ENCODE results near the gene ACOXL. TPM values are rescaled to one million over a fixed set of nuclear protein-coding genes. Genes with fewer than 3 reads are reported as not detected.
A peak's percentile ranks its signal among the peaks of the same experiment; 100 is the strongest.

ACOXL gene
- total and polyA plus RNA-seq, 9 of the 15 experiments (the other 6 are each of a cell fraction or from before 2014, with no cell fraction given) = 0.31 to 0.56 TPM; not detected in 7

GRCh38 chr2:111100765-111101162, 368.4 kb downstream of the ACOXL start (continued):
- TF ChIP-seq FOSL1 (tag; conservative IDR thresholded peaks at IDR 0.05) (peak; percentile 81), MECOM (CRISPR knock-in tag; IDR thresholded peaks at IDR 0.05) (peak; percentile 53; the same call in 1 of the 2 replicates), TEAD2 (tag; IDR thresholded peaks at IDR 0.05) (no peak), IRF1 (CRISPR knock-in tag; IDR thresholded peaks at IDR 0.05; ENCODE audit: borderline replicate concordance) (no peak), ILF3 (IDR thresholded peaks at IDR 0.05; ENCODE audit: borderline replicate concordance) (no peak), MBD1 (CRISPR knock-in tag; IDR thresholded peaks at IDR 0.05) (no peak), ZNF280A (IDR thresholded peaks at IDR 0.05; ENCODE audit: low read depth, partially characterized antibody) (no peak), C11orf30 (IDR thresholded peaks at IDR 0.05; ENCODE audit: low read depth) (peak; percentile 33; the same call in 1 of the 2 replicates), CBFA2T2 (conservative IDR thresholded peaks at IDR 0.05) (no peak), ZNF239 (CRISPR knock-in tag; IDR thresholded peaks at IDR 0.05) (no peak), ARID1B (IDR thresholded peaks at IDR 0.05) (0 out of 2 replicates have a peak, but pooled peaks have one; percentile 17), ZNF316 (IDR thresholded peaks at IDR 0.05) (peak; percentile 11; the same call in 1 of the 2 replicates), EHMT2 (IDR thresholded peaks at IDR 0.05) (peak; percentile 80; the same call in 1 of the 2 replicates), YBX1 (IDR thresholded peaks at IDR 0.05) (no peak), RCOR1 (IDR thresholded peaks at IDR 0.05; ENCODE audit: borderline replicate concordance in 1 of 2, low read depth in 2 of 2, low read length in 2 of 2) (0 out of 4 replicates have a peak, but pooled peaks of 1 of the 2 experiments have one; percentile 7), ZNF274 (IDR thresholded peaks at IDR 0.05; ENCODE audit: borderline replicate concordance, low read depth, low read length) (no peak), BRF2 (IDR thresholded peaks at IDR 0.05; ENCODE audit: borderline replicate concordance, insufficient read depth, insufficient read length) (no peak), ZNF232 (CRISPR knock-in tag; IDR thresholded peaks at IDR 0.05) (no peak), GABPA (tag; conservative IDR thresholded peaks at IDR 0.05; ENCODE audit: low read depth) (no peak), COPS2 (conservative IDR thresholded peaks at IDR 0.05) (no peak), E2F5 (CRISPR knock-in tag; IDR thresholded peaks at IDR 0.05) (no peak), ARID2 (IDR thresholded peaks at IDR 0.05) (no peak), USF2 (CRISPR knock-in tag; IDR thresholded peaks at IDR 0.05) (no peak), POLR2B (IDR thresholded peaks at IDR 0.05; ENCODE audit: low read depth, partially characterized antibody) (no peak)

All from K562 (cell line).